H7 (cell line): Measurements from ENCODE around the gene TEX48. TPM values are rescaled to one million over a fixed set of nuclear protein-coding genes. Genes with fewer than 3 reads are reported as not detected.

Experiments used
- DNase-seq: peaks from one replicate; pipeline ENCODE4 v3.0.0; 2012
- H3K27me3 ChIP-seq: 2 replicates; pipeline ENCODE4 v1.6.0; 2011; ENCODE audit warnings: mild to moderate bottlenecking, low read length; ENCODE audit not compliant: control insufficient read depth, insufficient read depth
- H3K36me3 ChIP-seq: replicated peaks from 2 replicates; pipeline ENCODE4 v1.5.1; 2011; ENCODE audit warnings: low read length; ENCODE audit not compliant: control insufficient read depth, insufficient read depth
- H3K4me3 ChIP-seq: 2 replicates; pipeline ENCODE4 v1.5.1; 2011; ENCODE audit warnings: low read depth, mild to moderate bottlenecking, control low read depth, low read length, moderate library complexity; ENCODE audit not compliant: insufficient read depth
- total RNA-seq: library from RNA; depleted of rRNA; stranded (reverse); fragments of >200 nt; shearing (Covaris generic); gene quantifications from 2 replicates; pipeline ENCODE4 v1.2.3, GENCODE V29; 2014

The TEX48 gene
- total RNA-seq, 1 experiment from 2014 or later: not detected

GRCh38 chr9:114706711-114707110, 24.7 kb upstream of the TEX48 start:
- Histone ChIP-seq H3K27me3 (no peaks in the 10 kb centered on the region), H3K36me3 (no peaks in the 10 kb centered on the region), H3K4me3 (no peak overlapping the region)
- no peak for DNase-seq

- H3K27me3 ChIP-seq: no peaks in the 10 kb centered on the region
- no peaks in the 10 kb centered on the region for H3K36me3 ChIP-seq
- DNase-seq: no peak
- no peak overlapping the region for H3K4me3 ChIP-seq
Observed at GRCh38 chr9:114701988-114702387, 20.0 kb upstream of the TEX48 start.

DNA sequence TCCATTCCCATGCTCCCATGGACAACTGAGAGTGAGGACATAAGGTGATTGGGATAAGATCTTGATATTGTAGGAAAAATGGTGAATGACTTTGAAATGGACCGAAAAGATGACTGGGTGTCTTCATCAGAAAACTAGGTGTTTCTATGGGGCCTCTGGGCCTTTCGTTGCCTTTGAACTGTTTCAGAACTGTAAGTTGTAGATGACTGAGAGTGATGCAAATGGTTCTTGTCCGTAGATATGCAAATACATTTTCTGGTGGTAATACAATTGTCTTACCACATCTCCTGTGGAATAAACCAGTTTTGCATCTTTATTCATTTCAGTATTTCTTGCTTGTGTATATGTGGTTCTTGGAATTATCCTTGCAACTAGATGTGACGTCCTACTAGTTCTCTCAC, 16.0 kb upstream of the TEX48 start:
- Histone ChIP-seq H3K27me3 (no peaks in the 10 kb centered on the region; the same call in 1 of the 2 replicates), H3K36me3 (no peaks in the 10 kb centered on the region), H3K4me3 (no peak overlapping the region)
- DNase-seq: no peak

GRCh38 chr9:114696814-114697544, 15.0 kb upstream of the TEX48 start:
- no peak for DNase-seq
- no peak overlapping the region for H3K4me3 ChIP-seq
- H3K27me3 ChIP-seq: no peaks in the 10 kb centered on the region; the same call in 1 of the 2 replicates
- no peaks in the 10 kb centered on the region for H3K36me3 ChIP-seq

- Histone ChIP-seq H3K4me3 (no peak overlapping the region), H3K36me3 (no peaks in the 10 kb centered on the region), H3K27me3 (no peaks in the 10 kb centered on the region; the same call in 1 of the 2 replicates)
- DNase-seq: no peak
Observed at GRCh38 chr9:114695948-114696347, 14.0 kb upstream of the TEX48 start.

- no peak overlapping the region for H3K4me3 ChIP-seq
- no peaks in the 10 kb centered on the region for H3K36me3 ChIP-seq
- no peak for DNase-seq
- H3K27me3 ChIP-seq: no peaks in the 10 kb centered on the region; the same call in 1 of the 2 replicates
Observed at GRCh38 chr9:114694719-114695269, 12.8 kb upstream of the TEX48 start.

DNA sequence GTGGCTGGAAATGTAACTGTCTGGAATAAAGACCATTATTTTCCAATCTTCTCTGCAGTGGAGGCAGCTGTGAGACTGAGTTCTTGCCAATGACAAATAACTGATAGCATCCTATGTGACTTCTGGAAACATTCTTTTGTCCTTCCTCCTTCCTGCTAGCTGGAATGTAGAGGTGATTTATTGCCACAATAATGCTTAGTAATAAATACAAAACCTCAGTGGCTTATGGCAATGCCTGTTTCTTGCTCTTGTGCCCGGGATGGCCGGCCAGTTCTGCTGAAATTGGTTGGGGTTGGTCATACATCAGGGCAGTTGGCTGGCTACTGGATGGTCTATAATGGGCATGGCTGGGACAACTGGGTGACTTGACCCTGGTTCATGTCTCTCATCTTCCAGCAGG, 12.2 kb upstream of the TEX48 start:
- Histone ChIP-seq H3K36me3 (no peaks in the 10 kb centered on the region), H3K4me3 (no peak overlapping the region), H3K27me3 (no peaks in the 10 kb centered on the region; the same call in 1 of the 2 replicates)
- DNase-seq: no peak

GRCh38 chr9:114693248-114693855, 11.4 kb upstream of the TEX48 start:
- no peaks in the 10 kb centered on the region for H3K36me3 ChIP-seq
- no peak for DNase-seq
- H3K27me3 ChIP-seq: no peaks in the 10 kb centered on the region; the same call in 1 of the 2 replicates
- H3K4me3 ChIP-seq: no peak overlapping the region

GRCh38 chr9:114691956-114692295, 9.9 kb upstream of the TEX48 start:
- H3K4me3 ChIP-seq: no peak overlapping the region
- no peaks in the 10 kb centered on the region; the same call in 1 of the 2 replicates for H3K27me3 ChIP-seq
- no peaks in the 10 kb centered on the region for H3K36me3 ChIP-seq
- no peak for DNase-seq

DNA sequence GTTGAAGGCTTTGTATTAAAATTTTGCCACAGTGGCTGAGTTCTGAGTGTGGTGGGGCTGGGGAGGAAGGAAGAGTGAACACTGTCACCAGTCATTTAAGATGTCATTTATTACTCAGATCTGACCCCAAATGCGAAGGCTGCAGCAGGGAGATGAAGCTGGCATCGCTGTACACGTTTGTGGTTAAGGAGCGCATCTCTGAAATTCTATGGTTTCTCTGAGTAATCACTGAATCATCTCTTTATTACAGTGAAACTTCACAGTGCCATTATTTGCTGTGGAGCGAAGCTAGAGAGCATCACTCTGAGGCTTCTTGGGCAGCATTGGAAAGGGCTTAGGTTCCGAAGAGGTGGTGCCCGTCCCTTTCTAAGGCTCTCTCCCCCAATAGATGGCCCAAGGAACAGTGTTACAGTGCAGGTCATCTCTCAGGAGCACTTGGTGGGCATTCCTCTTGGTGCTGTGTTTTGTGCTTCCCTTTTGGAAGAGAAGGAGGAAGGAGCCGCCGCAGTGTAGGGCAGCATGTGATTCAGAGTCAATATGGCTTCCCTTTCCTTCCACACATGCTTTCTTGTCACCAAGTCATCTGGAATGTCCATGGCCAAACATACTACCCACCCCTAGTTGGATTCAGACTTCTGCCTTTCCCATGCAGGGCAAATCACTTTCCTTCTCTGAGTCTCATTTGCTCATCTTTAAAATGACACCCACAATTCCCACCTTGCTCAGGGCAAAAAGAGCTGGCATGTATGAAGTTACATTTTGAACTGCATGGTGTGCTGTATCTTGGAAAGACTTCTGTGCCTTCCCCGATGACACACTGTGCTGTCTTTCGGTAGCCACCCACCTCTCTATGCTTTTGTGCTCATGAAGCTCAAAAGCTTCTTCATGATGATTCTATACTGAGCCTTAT, 9.3 kb upstream of the TEX48 start:
- no peak overlapping the region for H3K4me3 ChIP-seq
- no peaks in the 10 kb centered on the region; the same call in 1 of the 2 replicates for H3K27me3 ChIP-seq
- DNase-seq: no peak
- H3K36me3 ChIP-seq: no peaks in the 10 kb centered on the region

- no peak for DNase-seq
Observed at GRCh38 chr9:114690308-114690707, 8.3 kb upstream of the TEX48 start.

GRCh38 chr9:114689813-114690212, 7.8 kb upstream of the TEX48 start:
- DNase-seq: no peak
- H3K27me3 ChIP-seq: no peaks in the 10 kb centered on the region; the same call in 1 of the 2 replicates
- H3K36me3 ChIP-seq: no peaks in the 10 kb centered on the region
- H3K4me3 ChIP-seq: no peak overlapping the region

More at GRCh38 chr9:114690308-114690707, 8.3 kb upstream of the TEX48 start:
- H3K27me3 ChIP-seq: no peaks in the 10 kb centered on the region; the same call in 1 of the 2 replicates
- H3K36me3 ChIP-seq: no peaks in the 10 kb centered on the region
- no peak overlapping the region for H3K4me3 ChIP-seq

DNA sequence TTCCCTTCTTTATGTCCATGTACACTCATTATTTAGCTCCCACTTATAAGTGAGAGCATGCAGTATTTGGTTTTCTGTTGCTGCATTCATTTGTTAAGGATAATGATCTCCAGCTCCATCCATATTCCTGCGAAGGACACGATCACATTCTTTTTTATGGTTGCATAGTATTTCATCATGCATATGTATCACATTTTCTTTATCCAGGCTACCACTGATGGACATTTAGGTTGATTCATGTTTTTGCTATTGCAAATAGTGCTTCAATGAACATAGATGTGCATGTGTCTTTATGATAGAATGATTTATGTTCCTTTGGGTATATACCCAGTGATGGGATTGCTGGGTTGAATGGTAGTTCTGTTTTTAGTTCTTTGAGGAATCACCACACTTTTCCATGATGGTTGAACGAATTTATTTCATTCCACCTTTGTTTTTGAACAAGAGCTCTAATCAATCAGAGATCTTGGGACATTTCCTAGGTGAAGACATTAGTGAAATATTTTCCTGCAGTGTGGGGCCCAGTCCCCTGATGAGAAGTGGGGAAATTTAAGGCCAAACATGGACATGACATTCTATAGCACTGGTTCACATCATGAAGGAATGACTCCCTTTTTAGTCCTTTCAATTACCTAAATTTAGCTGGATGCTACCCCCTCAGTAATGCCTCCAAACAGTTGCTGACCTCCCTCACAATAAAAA, 7.1 kb upstream of the TEX48 start:
- DNase-seq: no peak

GRCh38 chr9:114688379-114688778, 6.4 kb upstream of the TEX48 start:
- Histone ChIP-seq H3K36me3 (no peaks in the 10 kb centered on the region), H3K27me3 (no peaks in the 10 kb centered on the region), H3K4me3 (no peak overlapping the region)
- DNase-seq: no peak

More for the DNA sequence above, 7.1 kb upstream of the TEX48 start:
- Histone ChIP-seq H3K36me3 (no peaks in the 10 kb centered on the region), H3K4me3 (no peak overlapping the region), H3K27me3 (no peaks in the 10 kb centered on the region; the same call in 1 of the 2 replicates)
